HCT116 (cell line): Measurements from ENCODE around the gene PRM1. TPM values are rescaled to one million over a fixed set of nuclear protein-coding genes. Genes with fewer than 3 reads are reported as not detected.

Experiments
- ATAC-seq: fragments of 200-7000 bp; cut with Tn5 transposase; 2 replicates; pipeline ENCODE4 v1.9.1; 2020; ENCODE audit warnings: mild to moderate bottlenecking, moderate library complexity
- BruUV-seq: library from RNA; stranded (reverse); fragments of 400-500 nt; replicated peaks from 2 replicates; lab custom pipeline; 2021; lab: Mats Ljungman, UMichigan
- CTCF ChIA-PET: fragments of 300-600 bp; sonication (Branson Sonifier 250); formaldehyde crosslinking; loops from one replicate; lab custom pipeline; 2021; ENCODE audit warnings: antibody characterized with exemption; lab: Charles Lee
- POLR2A ChIA-PET: fragments of 300-600, 350-600 bp; sonication (Branson Sonifier 250); formaldehyde crosslinking; loops from one replicate; lab custom pipeline; 2021; ENCODE audit warnings: antibody characterized with exemption; lab: Charles Lee
- RAD21 ChIA-PET, 2 experiments: fragments of 300-600 bp; sonication (Branson Sonifier 250); formaldehyde crosslinking; loops; one replicate each; lab custom pipeline; 2023; ENCODE audit warnings: low total read pairs in 2 of 2; ENCODE audit not compliant: uncharacterized antibody in 2 of 2, unreplicated experiment in 2 of 2, low non-redundant PET in 1 of 2; lab: Charles Lee
- DNase-seq: peaks from one replicate; pipeline ENCODE4 v3.0.0-alpha.2; 2010; ENCODE audit warnings: low read depth, low spot score
- H2AFZ ChIP-seq: fragments of 200-600 bp; shearing (Covaris generic), sonication (generic); 2 replicates; pipeline ENCODE4 v1.6.1; 2017; ENCODE audit warnings: low read depth, mixed run types, mixed read lengths, antibody characterized with exemption, low read length; ENCODE audit not compliant: poor library complexity, severe bottlenecking
- H3K27ac ChIP-seq: 2 replicates; pipeline ENCODE4 v1.5.1; 2012; ENCODE audit warnings: low read depth, low read length
- H3K27me3 ChIP-seq: fragments of 200-600 bp; sonication (generic); 2 replicates; pipeline ENCODE4 v1.6.1; 2016; ENCODE audit warnings: mixed run types, low read length, mixed read lengths; ENCODE audit not compliant: insufficient read depth
- H3K36me3 ChIP-seq, 2 experiments: fragments of 200-500 bp in 1 of 2; fragments of 200-600 bp in 1 of 2; sonication (Bioruptor generic) in 1 of 2; sonication (generic) in 1 of 2; 2 replicates each; pipeline versions ENCODE4 v1.5.1 to v1.6.1; 2014 to 2016; ENCODE audit warnings: low read length in 2 of 2, inconsistent platforms in 1 of 2, mixed read lengths in 1 of 2, mixed run types in 1 of 2; ENCODE audit not compliant: insufficient read depth in 2 of 2, control insufficient read depth in 1 of 2
- H3K4me1 ChIP-seq, 2 experiments: fragments of 200-600 bp in 1 of 2; sonication (generic) in 1 of 2; 2 replicates each; pipeline versions ENCODE4 v1.5.1 to v1.6.1; 2012 to 2017; ENCODE audit warnings: low read length in 2 of 2, inconsistent platforms in 1 of 2, mild to moderate bottlenecking in 1 of 2, mixed read lengths in 1 of 2, mixed run types in 1 of 2, moderate library complexity in 1 of 2; ENCODE audit not compliant: insufficient read depth in 2 of 2, control insufficient read depth in 1 of 2
- H3K4me2 ChIP-seq: fragments of 200-600 bp; sonication (generic); 2 replicates; pipeline ENCODE4 v1.6.1; 2017; ENCODE audit warnings: mixed run types, low read length, mixed read lengths
- H3K4me3 ChIP-seq, 2 experiments: fragments of 200-600 bp in 1 of 2; sonication (generic) in 1 of 2; replicated peaks in 1 of 2; 2 replicates each; pipeline ENCODE4 v1.5.1; 2011 to 2016; ENCODE audit warnings: low read length in 2 of 2, control low read depth in 1 of 2, low read depth in 1 of 2, mild to moderate bottlenecking in 1 of 2, mixed read lengths in 1 of 2, mixed run types in 1 of 2
- H3K79me2 ChIP-seq: fragments of 200-600 bp; sonication (generic); 2 replicates; pipeline ENCODE4 v1.6.1; 2017; ENCODE audit warnings: mild to moderate bottlenecking, mixed run types, low read length, moderate library complexity, mixed read lengths; ENCODE audit not compliant: insufficient read depth
- H3K9ac ChIP-seq: fragments of 200-600 bp; sonication (generic); 2 replicates; pipeline ENCODE4 v1.6.1; 2016; ENCODE audit warnings: low read length, mixed read lengths
- H3K9me2 ChIP-seq: fragments of 200-600 bp; sonication (generic), shearing (Covaris generic); 2 replicates; pipeline ENCODE4 v1.6.1; 2017; ENCODE audit warnings: mixed run types, mild to moderate bottlenecking, moderate library complexity; ENCODE audit not compliant: insufficient read depth
- H3K9me3 ChIP-seq, 2 experiments: fragments of 200-500 bp in 1 of 2; fragments of 200-600 bp in 1 of 2; sonication (Bioruptor generic) in 1 of 2; sonication (generic) in 1 of 2; 2 replicates each; pipeline ENCODE4 v1.6.1; 2014 to 2017; ENCODE audit warnings: low read length in 2 of 2, mixed read lengths in 2 of 2, inconsistent platforms in 1 of 2, low read depth in 1 of 2, mild to moderate bottlenecking in 1 of 2, mixed run types in 1 of 2, moderate library complexity in 1 of 2; ENCODE audit not compliant: control insufficient read depth in 1 of 2, insufficient read depth in 1 of 2
- H4K20me1 ChIP-seq: fragments of 200-600 bp; sonication (generic), shearing (Covaris generic); 2 replicates; pipeline ENCODE4 v1.6.1; 2017; ENCODE audit warnings: mixed run types, mild to moderate bottlenecking, moderate library complexity; ENCODE audit not compliant: insufficient read depth
- CBX3 ChIP-seq: IDR thresholded peaks from 2 replicates; pipeline ENCODE4 v1.6.1; 2012; ENCODE audit warnings: low read depth
- CEBPB ChIP-seq: IDR thresholded peaks from 2 replicates; pipeline ENCODE4 v1.6.1; 2012; ENCODE audit warnings: low read depth
- EZH2phosphoT487 ChIP-seq: fragments of 200-600 bp; IDR thresholded peaks from 2 replicates; pipeline ENCODE4 v1.6.1; 2018; ENCODE audit warnings: antibody characterized with exemption, borderline replicate concordance
- FOSL1 ChIP-seq: IDR thresholded peaks from 2 replicates; pipeline ENCODE4 v1.6.1; 2012; ENCODE audit warnings: low read depth
- POLR2A ChIP-seq: IDR thresholded peaks from 2 replicates; pipeline ENCODE4 v1.7.0; 2011; ENCODE audit warnings: borderline replicate concordance; ENCODE audit not compliant: insufficient read depth, insufficient read length; ENCODE audit errors: extremely low read depth
- SIN3A ChIP-seq: IDR thresholded peaks from 2 replicates; pipeline ENCODE4 v1.6.1; 2012; ENCODE audit warnings: low read depth
- SRF ChIP-seq: IDR thresholded peaks from 2 replicates; pipeline ENCODE4 v1.6.1; 2012; ENCODE audit warnings: low read depth
- TCF7L2 ChIP-seq: IDR thresholded peaks from 2 replicates; pipeline ENCODE4 v1.7.0; 2011; ENCODE audit warnings: borderline replicate concordance, inconsistent platforms; ENCODE audit not compliant: insufficient read depth, insufficient read length; ENCODE audit errors: extremely low read depth
- ZFX ChIP-seq: fragments of 450-650 bp; IDR thresholded peaks from 2 replicates; pipeline ENCODE4 v1.6.1; 2017
- ZNF274 ChIP-seq: fragments of 200-500 bp; sonication (Bioruptor generic); IDR thresholded peaks from 2 replicates; pipeline ENCODE4 v1.6.1; 2014; ENCODE audit warnings: mild to moderate bottlenecking, low read depth, low read length, inconsistent platforms
- intact Hi-C: fragments of 100-400 bp; cut with micrococcal nuclease; formaldehyde crosslinking; loops from 2 replicates; pipeline ENCODE4 v1.10.0; 2022
- total RNA-seq: library from RNA; stranded (reverse); gene quantifications from one replicate; pipeline ENCODE4 v1.2.1, GENCODE V29; 2021; ENCODE audit not compliant: unreplicated experiment
- TF ChIP-seq, protein P1 (sequence below): IDR thresholded peaks from 2 replicates; pipeline ENCODE4 v1.6.1; 2011; ENCODE audit warnings: mild to moderate bottlenecking, low read length, moderate library complexity; ENCODE audit not compliant: insufficient replicate concordance; ENCODE audit errors: extremely low read depth
- TF ChIP-seq, protein P2 (sequence below), 3 experiments: fragments of 200-600 bp in 1 of 3; sonication (generic) in 1 of 3; IDR thresholded peaks in 2 of 3; conservative IDR thresholded peaks in 1 of 3; 2 replicates each; pipeline ENCODE4 v1.5.1; 2012 to 2017; ENCODE audit warnings: low read depth in 2 of 3, low read length in 2 of 3, antibody characterized with exemption in 1 of 3, borderline replicate concordance in 1 of 3, control low read depth in 1 of 3, mild to moderate bottlenecking in 1 of 3, mixed read lengths in 1 of 3, mixed run types in 1 of 3, moderate library complexity in 1 of 3; ENCODE audit not compliant: insufficient read depth in 1 of 3
- TF ChIP-seq, protein P3 (sequence below): IDR thresholded peaks from 2 replicates; pipeline ENCODE4 v1.6.1; 2012
- TF ChIP-seq, protein P4 (sequence below): IDR thresholded peaks from 2 replicates; pipeline ENCODE4 v1.6.1; 2012; ENCODE audit warnings: low read depth
- TF ChIP-seq, protein P5 (sequence below): IDR thresholded peaks from 2 replicates; pipeline ENCODE4 v1.6.1; 2012

Gene PRM1
- total RNA-seq, 1 experiment from 2014 or later: not detected

DNA sequence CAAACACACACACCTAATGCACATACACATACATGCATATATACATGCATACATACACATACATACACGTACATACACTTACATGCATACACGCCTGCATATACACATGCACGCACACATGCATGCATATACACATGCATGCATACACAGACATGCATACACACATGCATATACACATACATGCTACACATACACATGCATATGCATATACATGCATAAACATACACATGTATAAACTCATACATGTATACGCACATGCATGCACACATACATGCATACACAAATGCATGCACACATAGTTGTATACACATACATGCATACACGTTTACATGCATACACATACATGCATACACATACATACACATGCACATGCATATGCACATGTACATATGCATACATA is 40.5 kb upstream of the PRM1 start (continued):
- TF ChIP-seq, protein P1, sequence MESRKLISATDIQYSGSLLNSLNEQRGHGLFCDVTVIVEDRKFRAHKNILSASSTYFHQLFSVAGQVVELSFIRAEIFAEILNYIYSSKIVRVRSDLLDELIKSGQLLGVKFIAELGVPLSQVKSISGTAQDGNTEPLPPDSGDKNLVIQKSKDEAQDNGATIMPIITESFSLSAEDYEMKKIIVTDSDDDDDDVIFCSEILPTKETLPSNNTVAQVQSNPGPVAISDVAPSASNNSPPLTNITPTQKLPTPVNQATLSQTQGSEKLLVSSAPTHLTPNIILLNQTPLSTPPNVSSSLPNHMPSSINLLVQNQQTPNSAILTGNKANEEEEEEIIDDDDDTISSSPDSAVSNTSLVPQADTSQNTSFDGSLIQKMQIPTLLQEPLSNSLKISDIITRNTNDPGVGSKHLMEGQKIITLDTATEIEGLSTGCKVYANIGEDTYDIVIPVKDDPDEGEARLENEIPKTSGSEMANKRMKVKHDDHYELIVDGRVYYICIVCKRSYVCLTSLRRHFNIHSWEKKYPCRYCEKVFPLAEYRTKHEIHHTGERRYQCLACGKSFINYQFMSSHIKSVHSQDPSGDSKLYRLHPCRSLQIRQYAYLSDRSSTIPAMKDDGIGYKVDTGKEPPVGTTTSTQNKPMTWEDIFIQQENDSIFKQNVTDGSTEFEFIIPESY: no peak
- no peak for TF ChIP-seq POLR2A

DNA sequence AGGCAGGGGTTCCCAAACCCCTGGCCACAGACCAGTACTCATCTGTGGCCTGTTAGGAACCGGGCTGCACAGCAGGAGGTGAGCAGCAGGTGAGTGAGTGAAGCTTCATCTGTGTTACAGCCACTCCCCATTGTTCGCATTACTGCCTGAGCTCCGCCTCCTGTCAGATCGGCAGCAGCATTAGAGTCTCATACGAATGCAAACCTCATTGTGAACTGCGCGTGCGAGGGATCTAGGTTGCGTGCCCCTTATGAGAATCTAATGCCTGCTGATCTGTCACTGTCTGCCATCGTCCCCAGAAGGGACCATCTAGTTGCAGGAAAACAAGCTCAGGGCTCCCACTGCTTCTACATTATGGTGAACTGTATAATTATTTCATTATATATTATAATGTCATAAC is 39.0 kb upstream of the PRM1 start:
- H3K4me2 ChIP-seq: peak overlapping the region; percentile 1; the same call in 1 of the 2 replicates
- H3K4me1 ChIP-seq: peaks cover 13 to 14% of the 10 kb centered on the region in 2 experiments
- H3K9me2 ChIP-seq: no peaks in the 10 kb centered on the region
- no peak overlapping the region for H3K9ac ChIP-seq
- H3K9me3 ChIP-seq: no peaks in the 10 kb centered on the region
- TF ChIP-seq TCF7L2: no peak
- TF ChIP-seq SIN3A: no peak
- no peak for TF ChIP-seq ZNF274
- TF ChIP-seq, protein P2, sequence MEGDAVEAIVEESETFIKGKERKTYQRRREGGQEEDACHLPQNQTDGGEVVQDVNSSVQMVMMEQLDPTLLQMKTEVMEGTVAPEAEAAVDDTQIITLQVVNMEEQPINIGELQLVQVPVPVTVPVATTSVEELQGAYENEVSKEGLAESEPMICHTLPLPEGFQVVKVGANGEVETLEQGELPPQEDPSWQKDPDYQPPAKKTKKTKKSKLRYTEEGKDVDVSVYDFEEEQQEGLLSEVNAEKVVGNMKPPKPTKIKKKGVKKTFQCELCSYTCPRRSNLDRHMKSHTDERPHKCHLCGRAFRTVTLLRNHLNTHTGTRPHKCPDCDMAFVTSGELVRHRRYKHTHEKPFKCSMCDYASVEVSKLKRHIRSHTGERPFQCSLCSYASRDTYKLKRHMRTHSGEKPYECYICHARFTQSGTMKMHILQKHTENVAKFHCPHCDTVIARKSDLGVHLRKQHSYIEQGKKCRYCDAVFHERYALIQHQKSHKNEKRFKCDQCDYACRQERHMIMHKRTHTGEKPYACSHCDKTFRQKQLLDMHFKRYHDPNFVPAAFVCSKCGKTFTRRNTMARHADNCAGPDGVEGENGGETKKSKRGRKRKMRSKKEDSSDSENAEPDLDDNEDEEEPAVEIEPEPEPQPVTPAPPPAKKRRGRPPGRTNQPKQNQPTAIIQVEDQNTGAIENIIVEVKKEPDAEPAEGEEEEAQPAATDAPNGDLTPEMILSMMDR (IDR thresholded peaks at IDR 0.05 in 2 of 3, conservative IDR thresholded peaks at IDR 0.05 in 1 of 3; ENCODE audit: borderline replicate concordance in 1 of 3, insufficient read depth in 1 of 3, low read depth in 2 of 3, low read length in 2 of 3): no peak
- TF ChIP-seq FOSL1: no peak
- TF ChIP-seq EZH2phosphoT487: no peak
- no peak for TF ChIP-seq ZFX
- no peak for TF ChIP-seq SRF
- TF ChIP-seq, protein P3, sequence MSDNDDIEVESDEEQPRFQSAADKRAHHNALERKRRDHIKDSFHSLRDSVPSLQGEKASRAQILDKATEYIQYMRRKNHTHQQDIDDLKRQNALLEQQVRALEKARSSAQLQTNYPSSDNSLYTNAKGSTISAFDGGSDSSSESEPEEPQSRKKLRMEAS: no peak
- TF ChIP-seq, protein P4, sequence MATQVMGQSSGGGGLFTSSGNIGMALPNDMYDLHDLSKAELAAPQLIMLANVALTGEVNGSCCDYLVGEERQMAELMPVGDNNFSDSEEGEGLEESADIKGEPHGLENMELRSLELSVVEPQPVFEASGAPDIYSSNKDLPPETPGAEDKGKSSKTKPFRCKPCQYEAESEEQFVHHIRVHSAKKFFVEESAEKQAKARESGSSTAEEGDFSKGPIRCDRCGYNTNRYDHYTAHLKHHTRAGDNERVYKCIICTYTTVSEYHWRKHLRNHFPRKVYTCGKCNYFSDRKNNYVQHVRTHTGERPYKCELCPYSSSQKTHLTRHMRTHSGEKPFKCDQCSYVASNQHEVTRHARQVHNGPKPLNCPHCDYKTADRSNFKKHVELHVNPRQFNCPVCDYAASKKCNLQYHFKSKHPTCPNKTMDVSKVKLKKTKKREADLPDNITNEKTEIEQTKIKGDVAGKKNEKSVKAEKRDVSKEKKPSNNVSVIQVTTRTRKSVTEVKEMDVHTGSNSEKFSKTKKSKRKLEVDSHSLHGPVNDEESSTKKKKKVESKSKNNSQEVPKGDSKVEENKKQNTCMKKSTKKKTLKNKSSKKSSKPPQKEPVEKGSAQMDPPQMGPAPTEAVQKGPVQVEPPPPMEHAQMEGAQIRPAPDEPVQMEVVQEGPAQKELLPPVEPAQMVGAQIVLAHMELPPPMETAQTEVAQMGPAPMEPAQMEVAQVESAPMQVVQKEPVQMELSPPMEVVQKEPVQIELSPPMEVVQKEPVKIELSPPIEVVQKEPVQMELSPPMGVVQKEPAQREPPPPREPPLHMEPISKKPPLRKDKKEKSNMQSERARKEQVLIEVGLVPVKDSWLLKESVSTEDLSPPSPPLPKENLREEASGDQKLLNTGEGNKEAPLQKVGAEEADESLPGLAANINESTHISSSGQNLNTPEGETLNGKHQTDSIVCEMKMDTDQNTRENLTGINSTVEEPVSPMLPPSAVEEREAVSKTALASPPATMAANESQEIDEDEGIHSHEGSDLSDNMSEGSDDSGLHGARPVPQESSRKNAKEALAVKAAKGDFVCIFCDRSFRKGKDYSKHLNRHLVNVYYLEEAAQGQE: no peak
- TF ChIP-seq, protein P5, sequence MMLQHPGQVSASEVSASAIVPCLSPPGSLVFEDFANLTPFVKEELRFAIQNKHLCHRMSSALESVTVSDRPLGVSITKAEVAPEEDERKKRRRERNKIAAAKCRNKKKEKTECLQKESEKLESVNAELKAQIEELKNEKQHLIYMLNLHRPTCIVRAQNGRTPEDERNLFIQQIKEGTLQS: no peak
- TF ChIP-seq CEBPB: no peak
- no peak for TF ChIP-seq CBX3
- TF ChIP-seq, all 23 proteins: peak for 0
- Histone ChIP-seq H3K27ac (no peak overlapping the region), H2AFZ (no peak overlapping the region), H3K36me3 (no peaks in the 10 kb centered on the region), H4K20me1 (no peaks in the 10 kb centered on the region), H3K27me3 (no peaks in the 10 kb centered on the region), H3K79me2 (no peaks in the 10 kb centered on the region), H3K4me3 (no peak overlapping the region)
- BruUV-seq: no TSS peak
- ChIA-PET POLR2A (no interaction called here), RAD21 (no interaction called here), CTCF (no interaction called here)
- ATAC-seq (peak; percentile 73), DNase-seq (no peak)
- intact Hi-C loops: no loop called here
